ENCODE data around the gene FOSL1. TPM values are rescaled to one million over a fixed set of nuclear protein-coding genes. Genes with fewer than 3 reads are reported as not detected.

The FOSL1 gene
- total RNA-seq, 4 donors from 2014 or later = 11.9 to 72.7 (median 35.6) TPM

GRCh38 chr11:65862941-65863888 is 37.0 kb downstream of the FOSL1 start:
- peaks cover 17 to 68% (median 39%) of the 10 kb centered on the region in 3 donors for H3K36me3 ChIP-seq
- WGBS, 2 donors = 83 to 94% methylated on average over 13 to 18 of the region's 24 CpGs

DNA sequence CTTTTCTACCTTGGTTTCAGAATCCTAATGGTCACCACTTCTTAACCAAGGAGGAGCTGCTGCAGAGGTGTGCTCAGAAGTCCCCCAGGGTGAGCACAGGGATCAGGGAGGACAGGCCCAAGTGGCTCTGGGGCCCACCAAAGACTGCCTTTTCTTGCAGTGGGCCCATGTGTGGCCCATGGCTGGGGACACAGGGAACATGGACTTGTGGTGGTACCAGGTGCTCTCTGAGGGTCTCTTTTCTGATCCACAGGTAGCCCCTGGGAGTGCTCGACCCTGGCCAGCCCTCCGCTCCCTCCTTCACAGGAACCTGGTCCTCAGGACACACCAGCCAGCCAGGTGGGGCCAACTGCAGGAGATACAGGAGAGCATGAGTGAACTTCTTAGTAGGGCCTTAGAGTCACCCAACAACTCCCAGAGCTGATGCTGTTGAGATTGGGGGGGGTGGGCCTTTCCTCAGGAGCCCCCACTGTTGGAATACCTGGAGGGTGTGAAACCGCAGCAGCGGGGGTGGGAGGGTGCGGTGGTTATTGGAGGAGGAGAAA is 37.9 kb downstream of the FOSL1 start:
- 92 to 100% methylated on average over 1 to 3 of the region's 5 CpGs for WGBS, 2 donors
- Histone ChIP-seq H3K27me3 (no peaks in the 10 kb centered on the region), H3K27ac (peak overlapping the region in 3 of 4 donors; percentile 96 to 98 (median 97)), H3K4me1 (peaks cover 16 to 52% (median 19%) of the 10 kb centered on the region in 3 donors), H3K36me3 (peaks cover 17 to 58% (median 39%) of the 10 kb centered on the region in 3 donors), H3K4me3 (no peak overlapping the region), H3K9me3 (no peaks in the 10 kb centered on the region)
- DNase-seq = no peak
- TF ChIP-seq, protein P1, sequence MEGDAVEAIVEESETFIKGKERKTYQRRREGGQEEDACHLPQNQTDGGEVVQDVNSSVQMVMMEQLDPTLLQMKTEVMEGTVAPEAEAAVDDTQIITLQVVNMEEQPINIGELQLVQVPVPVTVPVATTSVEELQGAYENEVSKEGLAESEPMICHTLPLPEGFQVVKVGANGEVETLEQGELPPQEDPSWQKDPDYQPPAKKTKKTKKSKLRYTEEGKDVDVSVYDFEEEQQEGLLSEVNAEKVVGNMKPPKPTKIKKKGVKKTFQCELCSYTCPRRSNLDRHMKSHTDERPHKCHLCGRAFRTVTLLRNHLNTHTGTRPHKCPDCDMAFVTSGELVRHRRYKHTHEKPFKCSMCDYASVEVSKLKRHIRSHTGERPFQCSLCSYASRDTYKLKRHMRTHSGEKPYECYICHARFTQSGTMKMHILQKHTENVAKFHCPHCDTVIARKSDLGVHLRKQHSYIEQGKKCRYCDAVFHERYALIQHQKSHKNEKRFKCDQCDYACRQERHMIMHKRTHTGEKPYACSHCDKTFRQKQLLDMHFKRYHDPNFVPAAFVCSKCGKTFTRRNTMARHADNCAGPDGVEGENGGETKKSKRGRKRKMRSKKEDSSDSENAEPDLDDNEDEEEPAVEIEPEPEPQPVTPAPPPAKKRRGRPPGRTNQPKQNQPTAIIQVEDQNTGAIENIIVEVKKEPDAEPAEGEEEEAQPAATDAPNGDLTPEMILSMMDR (IDR thresholded peaks at IDR 0.05) = no peak
- no peak for TF ChIP-seq POLR2A (IDR thresholded peaks at IDR 0.05)
- intact Hi-C loops (cut with DNase I) = no loop called here

More at GRCh38 chr11:65862941-65863888, 37.0 kb downstream of the FOSL1 start:
- no peaks in the 10 kb centered on the region for H3K27me3 ChIP-seq
- TF ChIP-seq POLR2A (IDR thresholded peaks at IDR 0.05) = no peak
- TF ChIP-seq, protein P1 (IDR thresholded peaks at IDR 0.05) = no peak
- no peak for DNase-seq
- H3K9me3 ChIP-seq = no peaks in the 10 kb centered on the region
- H3K27ac ChIP-seq = no peak overlapping the region
- peaks cover 16 to 57% (median 19%) of the 10 kb centered on the region in 3 donors for H3K4me1 ChIP-seq
- intact Hi-C loops (cut with DNase I) = no loop called here
- no peak overlapping the region for H3K4me3 ChIP-seq

DNA sequence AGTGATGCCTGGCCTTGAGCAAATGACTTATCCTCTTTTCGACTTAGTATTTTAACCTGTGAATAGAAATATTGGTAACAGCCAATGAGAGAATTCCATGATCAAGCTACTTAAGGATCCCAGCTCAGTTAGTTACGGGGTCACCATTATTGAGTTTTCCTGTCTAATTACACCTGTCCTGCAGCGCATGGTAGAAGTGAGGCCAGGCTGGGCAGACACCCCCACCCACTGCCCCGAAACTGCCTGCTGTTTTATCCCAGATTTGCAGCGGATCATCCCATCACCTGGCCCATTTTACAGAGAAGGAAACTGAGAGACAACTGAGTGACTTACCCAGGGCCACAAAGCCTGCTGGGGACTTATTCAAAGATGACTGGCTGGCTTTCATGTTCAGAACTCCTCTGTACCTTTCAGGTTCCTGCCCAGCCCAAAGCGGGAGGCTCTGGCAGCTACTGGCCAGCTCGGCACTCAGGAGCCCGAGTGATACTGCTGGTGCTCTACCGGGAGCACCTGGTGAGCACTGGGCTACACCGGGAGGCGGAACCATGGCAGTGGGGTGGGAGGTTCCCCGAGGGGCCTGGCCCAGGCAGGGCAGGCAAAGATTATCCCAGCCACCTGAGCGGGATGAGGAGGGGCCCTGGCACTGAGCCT is 38.5 kb downstream of the FOSL1 start:
- H3K36me3 ChIP-seq = peaks cover 17 to 52% (median 39%) of the 10 kb centered on the region in 3 donors

GRCh38 chr11:65861165-65861505 is 39.1 kb downstream of the FOSL1 start:
- Histone ChIP-seq H3K27ac (peak overlapping the region; percentile 96 to 98 (median 97)), H3K27me3 (no peaks in the 10 kb centered on the region), H3K9me3 (no peaks in the 10 kb centered on the region), H3K4me1 (peaks cover 23 to 61% (median 26%) of the 10 kb centered on the region in 3 donors), H3K4me3 (peak overlapping the region; percentile 83 to 94 (median 86)), H3K36me3 (peaks cover 17 to 50% (median 39%) of the 10 kb centered on the region in 3 donors)
- 0 to 7% methylated on average over 3 to 10 of the region's 14 CpGs for WGBS, 2 donors
- no peak for DNase-seq
- intact Hi-C loops (cut with DNase I) = no loop called here
- TF ChIP-seq, protein P1 (IDR thresholded peaks at IDR 0.05) = no peak
- TF ChIP-seq POLR2A (IDR thresholded peaks at IDR 0.05) = no peak

More for the DNA sequence above, 38.5 kb downstream of the FOSL1 start:
- no peak for DNase-seq
- WGBS, 2 donors = 72 to 73% methylated on average over 5 of the region's 13 CpGs
- H3K27me3 ChIP-seq = no peaks in the 10 kb centered on the region
- peak overlapping the region; percentile 96 to 98 (median 97) for H3K27ac ChIP-seq
- intact Hi-C loops (cut with DNase I) = no loop called here
- H3K9me3 ChIP-seq = no peaks in the 10 kb centered on the region
- H3K4me1 ChIP-seq = peaks cover 17 to 56% (median 21%) of the 10 kb centered on the region in 3 donors
- no peak for TF ChIP-seq POLR2A (IDR thresholded peaks at IDR 0.05)
- TF ChIP-seq, protein P1 (IDR thresholded peaks at IDR 0.05) = no peak
- peak overlapping the region; percentile 83 to 94 (median 86) for H3K4me3 ChIP-seq
